ENCODE results near the gene KLF17.

Gene KLF17

DNA sequence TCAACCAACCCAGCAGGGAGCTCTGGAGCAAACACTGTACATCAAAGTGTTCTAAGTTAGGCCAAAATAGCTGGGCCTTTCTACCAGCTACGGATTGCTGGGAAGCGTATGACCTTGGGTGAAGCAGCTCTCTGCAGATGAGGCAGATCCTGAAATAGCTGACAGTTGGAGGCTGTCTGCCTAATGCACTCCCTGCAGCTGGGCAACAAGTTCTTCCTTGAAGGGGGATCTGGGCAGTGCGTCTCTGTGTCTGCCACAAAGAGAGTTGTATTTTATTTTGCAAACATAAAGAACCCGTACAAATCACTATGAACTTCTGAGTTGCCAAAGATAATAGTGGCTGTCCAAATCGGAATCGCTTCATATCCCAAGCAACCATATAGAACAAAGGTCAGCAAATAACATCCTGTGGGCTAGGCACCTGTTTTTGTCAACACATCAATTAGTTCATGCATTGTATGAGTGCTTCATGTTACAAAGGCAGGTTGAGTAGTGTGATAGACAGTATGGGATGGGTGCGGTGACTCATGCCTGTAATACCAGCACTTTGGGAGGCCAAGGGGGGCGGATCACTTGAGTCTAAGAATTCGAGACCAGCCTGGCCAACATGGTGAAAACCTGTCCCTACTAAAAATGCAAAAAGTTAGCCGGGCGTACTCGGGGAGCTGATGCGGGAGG is 29.1 kb upstream of the KLF17 start:
- Histone ChIP-seq H2BK12ac (ENCODE audit: low read length in 2 of 2) (no peak overlapping the region), H3K18ac (ENCODE audit: low read depth in 1 of 2, low read length in 2 of 2) (no peak overlapping the region), H3K27me3 (ENCODE audit: control insufficient read depth in 1 of 2, insufficient read depth in 1 of 2, low read length in 2 of 2) (no peaks in the 10 kb centered on the region), H3K4me1 (ENCODE audit: control insufficient read depth, insufficient read depth, low read depth, low read length) (peaks cover 14% of the 10 kb centered on the region), H2AFZ (ENCODE audit: low read depth, low read length) (no peak overlapping the region), H3K27ac (ENCODE audit: low read length, poor library complexity, severe bottlenecking) (peak overlapping the region; percentile 10), H2BK5ac (ENCODE audit: low read depth, low read length, poor library complexity, severe bottlenecking) (no peak overlapping the region), H3K4ac (ENCODE audit: low read depth in 1 of 2, low read length in 2 of 2) (no peak overlapping the region), H4K8ac (ENCODE audit: low read length) (no peak overlapping the region), H2BK15ac (ENCODE audit: low read depth, poor library complexity, severe bottlenecking) (no peak overlapping the region), H3K14ac (ENCODE audit: low read length in 2 of 2) (no peak overlapping the region), H2BK120ac (ENCODE audit: low read depth, low read length) (no peak overlapping the region), H3K23ac (ENCODE audit: low read length in 2 of 2) (no peak overlapping the region), H3K9ac (ENCODE audit: low read length) (no peak overlapping the region), H3K9me3 (ENCODE audit: control insufficient read depth, low read length) (peaks cover 5% of the 10 kb centered on the region), H3K4me2 (ENCODE audit: low read length, poor library complexity, severe bottlenecking) (no peak overlapping the region), H4K91ac (ENCODE audit: low read length) (no peak overlapping the region), H3K79me1 (replicated peaks; ENCODE audit: low read length, poor library complexity, severe bottlenecking) (no peaks in the 10 kb centered on the region), H3K36me3 (ENCODE audit: control insufficient read depth in 1 of 2, insufficient read depth in 2 of 2, low read depth in 1 of 2, low read length in 2 of 2) (no peaks in the 10 kb centered on the region), H3K4me3 (ENCODE audit: insufficient read depth in 1 of 2, low read depth in 1 of 2, low read length in 2 of 2) (no peak overlapping the region), H2AK5ac (ENCODE audit: low read length, severe bottlenecking) (no peak overlapping the region)
- no peak for DNase-seq
- 85% methylated on average over 13 of the region's 13 CpGs for WGBS

DNA sequence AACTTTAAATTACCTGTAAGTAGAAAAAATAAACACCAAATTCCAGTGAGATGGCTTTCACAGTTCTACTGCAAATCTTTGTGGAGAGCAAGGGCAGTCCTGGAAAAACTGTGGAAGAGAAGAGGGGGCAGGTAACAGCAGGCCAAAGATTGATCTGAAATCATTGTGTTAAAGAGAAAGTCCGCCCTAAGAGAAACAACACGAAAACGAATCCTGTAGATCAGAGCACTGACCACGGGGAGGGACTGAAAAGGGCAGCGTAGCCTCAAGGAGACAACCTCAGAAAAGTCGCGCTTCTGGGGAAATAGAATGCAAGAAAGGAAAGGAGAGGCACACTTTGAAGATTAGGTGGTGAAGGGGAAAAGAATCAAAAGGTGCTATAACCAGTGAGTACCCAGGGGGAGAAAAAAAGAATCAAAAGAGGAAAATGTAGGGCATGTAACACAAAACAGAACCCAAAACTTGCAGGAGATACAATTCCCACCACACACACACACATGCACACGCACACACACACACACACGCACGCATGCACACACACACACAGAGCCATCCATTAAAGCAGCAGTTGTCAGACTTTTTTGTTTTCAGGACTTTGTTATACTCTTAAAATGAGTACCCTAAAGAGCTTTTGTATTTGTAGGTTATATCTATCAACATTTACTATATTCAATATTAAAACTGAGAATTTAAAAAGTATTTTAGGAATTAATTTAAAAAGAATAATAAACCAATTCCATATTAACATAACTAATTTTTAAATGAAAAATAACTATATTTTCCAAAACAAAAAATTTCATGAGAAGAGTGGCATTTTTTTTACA is 28.0 kb upstream of the KLF17 start:
- no peak overlapping the region for H4K8ac ChIP-seq (ENCODE audit: low read length)
- H2AK5ac ChIP-seq (ENCODE audit: low read length, severe bottlenecking) = peak overlapping the region; percentile 84
- no peak overlapping the region for H3K4me3 ChIP-seq (ENCODE audit: insufficient read depth in 1 of 2, low read depth in 1 of 2, low read length in 2 of 2)
- no peak overlapping the region for H2AFZ ChIP-seq (ENCODE audit: low read depth, low read length)
- H2BK5ac ChIP-seq (ENCODE audit: low read depth, low read length, poor library complexity, severe bottlenecking) = no peak overlapping the region
- no peaks in the 10 kb centered on the region for H3K27me3 ChIP-seq (ENCODE audit: control insufficient read depth in 1 of 2, insufficient read depth in 1 of 2, low read length in 2 of 2)
- 75% methylated on average over 10 of the region's 10 CpGs for WGBS
- DNase-seq = no peak
- no peak overlapping the region for H3K18ac ChIP-seq (ENCODE audit: low read depth in 1 of 2, low read length in 2 of 2)
- H3K9me3 ChIP-seq (ENCODE audit: control insufficient read depth, low read length) = peaks cover 6% of the 10 kb centered on the region
- no peak overlapping the region for H2BK15ac ChIP-seq (ENCODE audit: low read depth, poor library complexity, severe bottlenecking)
- H2BK12ac ChIP-seq (ENCODE audit: low read length in 2 of 2) = no peak overlapping the region
- H2BK120ac ChIP-seq (ENCODE audit: low read depth, low read length) = no peak overlapping the region
- H3K14ac ChIP-seq (ENCODE audit: low read length in 2 of 2) = no peak overlapping the region
- no peak overlapping the region for H3K23ac ChIP-seq (ENCODE audit: low read length in 2 of 2)
- H3K36me3 ChIP-seq (ENCODE audit: control insufficient read depth in 1 of 2, insufficient read depth in 2 of 2, low read depth in 1 of 2, low read length in 2 of 2) = no peaks in the 10 kb centered on the region
- no peak overlapping the region for H3K27ac ChIP-seq (ENCODE audit: low read length, poor library complexity, severe bottlenecking)
- no peak overlapping the region for H3K4ac ChIP-seq (ENCODE audit: low read depth in 1 of 2, low read length in 2 of 2)
- no peaks in the 10 kb centered on the region for H3K79me1 ChIP-seq (replicated peaks; ENCODE audit: low read length, poor library complexity, severe bottlenecking)
- H3K9ac ChIP-seq (ENCODE audit: low read length) = no peak overlapping the region
- H4K91ac ChIP-seq (ENCODE audit: low read length) = no peak overlapping the region
- H3K4me1 ChIP-seq (ENCODE audit: control insufficient read depth, insufficient read depth, low read depth, low read length) = peaks cover 14% of the 10 kb centered on the region
- no peak overlapping the region for H3K4me2 ChIP-seq (ENCODE audit: low read length, poor library complexity, severe bottlenecking)

DNA sequence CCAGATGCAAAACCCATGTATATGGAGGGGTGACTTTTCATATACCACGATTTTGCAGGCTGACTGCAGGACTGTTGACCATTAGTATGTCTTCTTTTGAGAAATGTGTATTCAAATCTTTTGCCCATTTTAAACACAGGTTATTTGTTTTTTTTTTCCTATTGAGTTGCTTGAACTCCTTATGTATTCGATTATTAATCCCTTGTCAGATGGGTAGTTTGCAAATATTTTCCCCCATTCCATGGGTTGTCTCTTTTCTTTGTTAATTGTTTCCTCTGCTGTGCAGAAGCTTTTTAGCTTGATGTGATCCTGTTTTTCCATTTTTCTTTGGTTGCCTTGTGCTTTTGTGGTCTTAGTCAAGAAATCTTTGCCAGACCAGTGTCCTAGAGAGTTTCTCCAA is 24.6 kb upstream of the KLF17 start:
- Histone ChIP-seq H3K4me2 (ENCODE audit: low read length, poor library complexity, severe bottlenecking) (no peak overlapping the region), H3K79me1 (replicated peaks; ENCODE audit: low read length, poor library complexity, severe bottlenecking) (no peaks in the 10 kb centered on the region), H3K27me3 (ENCODE audit: control insufficient read depth in 1 of 2, insufficient read depth in 1 of 2, low read length in 2 of 2) (no peaks in the 10 kb centered on the region), H3K4me3 (ENCODE audit: insufficient read depth in 1 of 2, low read depth in 1 of 2, low read length in 2 of 2) (no peak overlapping the region), H3K9me3 (ENCODE audit: control insufficient read depth, low read length) (peaks cover 8% of the 10 kb centered on the region), H3K27ac (ENCODE audit: low read length, poor library complexity, severe bottlenecking) (no peak overlapping the region), H3K14ac (ENCODE audit: low read length in 2 of 2) (no peak overlapping the region), H3K36me3 (ENCODE audit: control insufficient read depth in 1 of 2, insufficient read depth in 2 of 2, low read depth in 1 of 2, low read length in 2 of 2) (no peaks in the 10 kb centered on the region), H2BK12ac (ENCODE audit: low read length in 2 of 2) (no peak overlapping the region), H3K4ac (ENCODE audit: low read depth in 1 of 2, low read length in 2 of 2) (no peak overlapping the region), H2AFZ (ENCODE audit: low read depth, low read length) (no peak overlapping the region), H2BK5ac (ENCODE audit: low read depth, low read length, poor library complexity, severe bottlenecking) (no peak overlapping the region), H3K18ac (ENCODE audit: low read depth in 1 of 2, low read length in 2 of 2) (no peak overlapping the region), H3K9ac (ENCODE audit: low read length) (no peak overlapping the region), H2BK120ac (ENCODE audit: low read depth, low read length) (no peak overlapping the region), H3K4me1 (ENCODE audit: control insufficient read depth, insufficient read depth, low read depth, low read length) (peaks cover 5% of the 10 kb centered on the region), H4K91ac (ENCODE audit: low read length) (no peak overlapping the region), H4K8ac (ENCODE audit: low read length) (no peak overlapping the region), H2AK5ac (ENCODE audit: low read length, severe bottlenecking) (no peak overlapping the region), H3K23ac (ENCODE audit: low read length in 2 of 2) (no peak overlapping the region), H2BK15ac (ENCODE audit: low read depth, poor library complexity, severe bottlenecking) (no peak overlapping the region)
- no peak for DNase-seq
- no CpG with 5 or more reads among the region's 2 CpGs for WGBS

DNA sequence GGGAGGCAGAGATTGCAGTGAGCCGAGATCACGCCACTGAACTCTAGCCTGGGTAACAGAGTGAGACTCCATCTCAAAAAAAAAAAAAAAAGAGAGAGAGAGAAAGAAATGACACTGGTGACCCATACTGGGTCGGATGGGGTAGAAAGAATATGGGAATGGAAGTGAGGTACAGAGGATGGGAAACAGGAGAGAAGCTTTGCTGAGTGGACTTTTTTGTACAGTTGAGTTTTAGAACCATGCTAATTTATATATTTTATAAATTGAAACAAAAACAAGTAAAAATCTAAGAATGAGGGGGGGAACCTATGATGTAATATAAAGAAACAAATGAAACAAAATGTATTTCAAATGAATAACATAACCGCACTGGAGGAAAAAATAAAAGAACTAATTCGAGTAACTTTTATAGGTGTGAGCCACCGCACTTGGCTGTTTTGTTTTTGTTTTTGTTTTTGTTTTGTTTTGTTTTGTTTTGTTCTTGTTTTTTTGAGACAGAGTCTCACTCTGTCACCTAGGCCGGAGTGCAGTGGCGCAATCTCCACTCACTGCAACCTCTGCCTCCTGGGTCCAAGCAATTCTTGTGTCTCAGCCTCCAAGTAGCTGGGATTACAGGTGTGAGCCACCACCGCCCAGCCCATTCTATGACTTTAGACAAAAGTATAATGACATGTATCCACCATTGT is 18.3 kb upstream of the KLF17 start:
- peaks cover 0 to 4% of the 10 kb centered on the region in 2 experiments for H3K36me3 ChIP-seq (ENCODE audit: control insufficient read depth in 1 of 2, insufficient read depth in 2 of 2, low read depth in 1 of 2, low read length in 2 of 2)
- no peak overlapping the region for H3K27ac ChIP-seq (ENCODE audit: low read length, poor library complexity, severe bottlenecking)
- H3K4me3 ChIP-seq (ENCODE audit: insufficient read depth in 1 of 2, low read depth in 1 of 2, low read length in 2 of 2) = no peak overlapping the region
- no peak overlapping the region for H2BK5ac ChIP-seq (ENCODE audit: low read depth, low read length, poor library complexity, severe bottlenecking)
- no peak overlapping the region for H3K9ac ChIP-seq (ENCODE audit: low read length)
- H2BK12ac ChIP-seq (ENCODE audit: low read length in 2 of 2) = no peak overlapping the region
- no peak overlapping the region for H4K8ac ChIP-seq (ENCODE audit: low read length)
- H4K91ac ChIP-seq (ENCODE audit: low read length) = no peak overlapping the region
- WGBS = 83% methylated on average over 8 of the region's 9 CpGs
- H3K14ac ChIP-seq (ENCODE audit: low read length in 2 of 2) = no peak overlapping the region
- no peaks in the 10 kb centered on the region for H3K79me1 ChIP-seq (replicated peaks; ENCODE audit: low read length, poor library complexity, severe bottlenecking)
- no peak overlapping the region for H2BK15ac ChIP-seq (ENCODE audit: low read depth, poor library complexity, severe bottlenecking)
- H2AK5ac ChIP-seq (ENCODE audit: low read length, severe bottlenecking) = no peak overlapping the region
- H3K4ac ChIP-seq (ENCODE audit: low read depth in 1 of 2, low read length in 2 of 2) = no peak overlapping the region
- H3K4me2 ChIP-seq (ENCODE audit: low read length, poor library complexity, severe bottlenecking) = no peak overlapping the region
- peaks cover 0 to 3% of the 10 kb centered on the region in 2 experiments for H3K27me3 ChIP-seq (ENCODE audit: control insufficient read depth in 1 of 2, insufficient read depth in 1 of 2, low read length in 2 of 2)
- H2AFZ ChIP-seq (ENCODE audit: low read depth, low read length) = no peak overlapping the region
- H2BK120ac ChIP-seq (ENCODE audit: low read depth, low read length) = no peak overlapping the region
- no peaks in the 10 kb centered on the region for H3K4me1 ChIP-seq (ENCODE audit: control insufficient read depth, insufficient read depth, low read depth, low read length)
- peaks cover 2% of the 10 kb centered on the region for H3K9me3 ChIP-seq (ENCODE audit: control insufficient read depth, low read length)
- no peak overlapping the region for H3K18ac ChIP-seq (ENCODE audit: low read depth in 1 of 2, low read length in 2 of 2)
- no peak overlapping the region for H3K23ac ChIP-seq (ENCODE audit: low read length in 2 of 2)
- no peak for DNase-seq

Measured in mesenchymal stem cell (in vitro differentiated cells and primary cell).